PC-3 (cell line): ENCODE results near the gene NFATC2.

ENCODE experiments used
- EZH2 ChIP-seq: fragments of 300-600 bp; sonication (generic); IDR thresholded peaks from one replicate; pipeline ENCODE4 v1.6.1; 2017; ENCODE audit warnings: antibody characterized with exemption, mild to moderate bottlenecking, low read length; ENCODE audit not compliant: unreplicated experiment
- EZH2phosphoT487 ChIP-seq: fragments of 300-600 bp; sonication (generic); IDR thresholded peaks from 2 replicates; pipeline ENCODE4 v1.6.1; 2018; ENCODE audit warnings: mild to moderate bottlenecking, antibody characterized with exemption, low read length, borderline replicate concordance
- TF ChIP-seq, protein P1 (sequence below): fragments of 300-600 bp; sonication (generic); conservative IDR thresholded peaks from 2 replicates; pipeline ENCODE4 v1.5.1; 2017; ENCODE audit warnings: antibody characterized with exemption, low read depth, mild to moderate bottlenecking, low read length

DNA sequence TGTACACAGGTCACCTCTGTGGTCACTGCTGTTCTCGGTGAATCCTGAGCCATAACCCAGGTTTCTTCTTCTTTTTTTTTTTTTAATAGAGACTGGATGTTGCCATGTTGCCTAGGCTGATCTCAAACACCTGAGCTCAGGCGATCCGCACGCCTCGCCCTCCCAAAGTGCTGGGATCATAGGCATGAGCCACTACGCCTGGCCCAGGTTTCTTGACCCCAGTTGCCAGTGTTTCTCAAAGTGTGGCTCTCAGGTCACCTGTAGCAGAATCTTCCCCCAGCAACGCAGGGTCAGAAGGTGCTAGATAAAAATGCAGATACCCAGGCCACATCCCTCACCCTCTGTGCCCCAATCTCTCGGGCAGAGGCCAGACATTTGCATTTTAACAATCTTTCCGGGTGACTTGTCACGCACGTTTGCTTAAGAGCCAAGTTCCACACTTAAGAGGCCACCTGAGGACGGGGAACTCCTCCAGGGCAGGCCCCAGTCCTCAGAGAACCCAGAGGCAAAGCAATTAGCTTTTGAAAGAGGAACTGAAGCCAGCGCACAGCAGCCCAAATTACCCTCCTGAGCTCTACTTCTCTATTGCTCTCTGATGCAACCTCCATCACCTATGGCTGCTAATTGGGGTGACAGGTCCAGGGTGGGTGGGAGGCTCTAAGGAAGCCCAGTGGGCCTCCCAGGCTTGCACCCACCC is 81.8 kb downstream of the NFATC2 start:
- TF ChIP-seq EZH2phosphoT487 = no peak
- TF ChIP-seq, protein P1, sequence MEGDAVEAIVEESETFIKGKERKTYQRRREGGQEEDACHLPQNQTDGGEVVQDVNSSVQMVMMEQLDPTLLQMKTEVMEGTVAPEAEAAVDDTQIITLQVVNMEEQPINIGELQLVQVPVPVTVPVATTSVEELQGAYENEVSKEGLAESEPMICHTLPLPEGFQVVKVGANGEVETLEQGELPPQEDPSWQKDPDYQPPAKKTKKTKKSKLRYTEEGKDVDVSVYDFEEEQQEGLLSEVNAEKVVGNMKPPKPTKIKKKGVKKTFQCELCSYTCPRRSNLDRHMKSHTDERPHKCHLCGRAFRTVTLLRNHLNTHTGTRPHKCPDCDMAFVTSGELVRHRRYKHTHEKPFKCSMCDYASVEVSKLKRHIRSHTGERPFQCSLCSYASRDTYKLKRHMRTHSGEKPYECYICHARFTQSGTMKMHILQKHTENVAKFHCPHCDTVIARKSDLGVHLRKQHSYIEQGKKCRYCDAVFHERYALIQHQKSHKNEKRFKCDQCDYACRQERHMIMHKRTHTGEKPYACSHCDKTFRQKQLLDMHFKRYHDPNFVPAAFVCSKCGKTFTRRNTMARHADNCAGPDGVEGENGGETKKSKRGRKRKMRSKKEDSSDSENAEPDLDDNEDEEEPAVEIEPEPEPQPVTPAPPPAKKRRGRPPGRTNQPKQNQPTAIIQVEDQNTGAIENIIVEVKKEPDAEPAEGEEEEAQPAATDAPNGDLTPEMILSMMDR = no peak
- TF ChIP-seq EZH2 = no peak
